ENCODE measurements around the gene GAL3ST3. TPM values are rescaled to one million over a fixed set of nuclear protein-coding genes. Genes with fewer than 3 reads are reported as not detected.

The GAL3ST3 gene
- total and polyA plus RNA-seq, 2 of the 8 experiments (the other 6 are each of a cell fraction or from before 2014, with no cell fraction given), result 21.1 to 21.4 TPM

- no peak for TF ChIP-seq RAD21 (IDR thresholded peaks at IDR 0.05 in 1 of 2, conservative IDR thresholded peaks at IDR 0.05 in 1 of 2; ENCODE audit: low read depth in 2 of 2, low read length in 2 of 2)
- no peak for TF ChIP-seq ASH2L (IDR thresholded peaks at IDR 0.05; ENCODE audit: low read length)
- TF ChIP-seq, protein P1, sequence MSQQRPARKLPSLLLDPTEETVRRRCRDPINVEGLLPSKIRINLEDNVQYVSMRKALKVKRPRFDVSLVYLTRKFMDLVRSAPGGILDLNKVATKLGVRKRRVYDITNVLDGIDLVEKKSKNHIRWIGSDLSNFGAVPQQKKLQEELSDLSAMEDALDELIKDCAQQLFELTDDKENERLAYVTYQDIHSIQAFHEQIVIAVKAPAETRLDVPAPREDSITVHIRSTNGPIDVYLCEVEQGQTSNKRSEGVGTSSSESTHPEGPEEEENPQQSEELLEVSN (IDR thresholded peaks at IDR 0.05), result no peak
- no peak for TF ChIP-seq BRCA1 (IDR thresholded peaks at IDR 0.05; ENCODE audit: low read depth, low read length)
- no peak for TF ChIP-seq POLR2AphosphoS5 (IDR thresholded peaks at IDR 0.05; ENCODE audit: low read depth, low read length)
- no peak for TF ChIP-seq TAF1 (IDR thresholded peaks at IDR 0.05; ENCODE audit: low read depth, low read length)
Measured at GRCh38 chr11:66003291-66003690, 45.7 kb downstream of the GAL3ST3 start (continued).

All from H1 (cell line).